Stimulated activated CD8-positive, alpha-beta memory T cell treated with anti-CD3 and anti-CD28 coated beads, Interleukin-15, amount 100 ng/mL, for 48 hours (primary cell): ENCODE data around the gene FAM222B.
"Not testable (repeated sequence)": the region's sequence is repeated elsewhere in the genome, so short reads cannot be mapped to it uniquely, and the experiment has no call there.

Experiments used
- DNase-seq, 2 donors: peaks; one replicate each; pipeline ENCODE4 v3.0.0-alpha.2; 2020; ENCODE audit warnings: low read depth in 2 of 2

Gene FAM222B

DNA sequence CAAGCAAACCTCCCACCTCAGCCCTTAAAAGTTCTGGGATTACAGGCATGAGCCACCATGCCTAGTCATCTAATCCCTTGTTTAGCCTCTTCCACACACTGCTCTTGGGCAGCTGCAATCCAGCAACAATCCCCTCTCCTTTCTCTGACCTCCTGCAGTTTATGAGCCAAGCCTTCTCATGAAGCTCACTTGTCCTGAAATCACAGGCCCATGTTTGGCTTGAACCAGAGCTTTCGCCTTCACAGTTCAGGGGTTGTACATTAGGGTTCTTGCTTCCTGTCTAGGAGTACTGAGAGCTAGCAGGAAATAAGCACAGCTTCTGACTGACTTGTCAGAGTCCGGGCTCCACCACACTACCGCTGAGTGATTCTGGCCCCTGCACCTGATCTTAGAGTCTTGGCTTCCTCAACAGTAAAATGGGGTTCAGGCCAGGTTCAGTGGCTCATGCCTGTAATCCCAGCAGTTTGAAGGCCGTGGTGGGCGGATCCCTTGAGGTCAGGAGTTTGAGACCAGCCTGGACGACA, 28.5 kb upstream of the FAM222B start:
- DNase-seq = no peak

GRCh38 chr17:28867276-28867675, 24.7 kb upstream of the FAM222B start:
- no peak for DNase-seq

DNA sequence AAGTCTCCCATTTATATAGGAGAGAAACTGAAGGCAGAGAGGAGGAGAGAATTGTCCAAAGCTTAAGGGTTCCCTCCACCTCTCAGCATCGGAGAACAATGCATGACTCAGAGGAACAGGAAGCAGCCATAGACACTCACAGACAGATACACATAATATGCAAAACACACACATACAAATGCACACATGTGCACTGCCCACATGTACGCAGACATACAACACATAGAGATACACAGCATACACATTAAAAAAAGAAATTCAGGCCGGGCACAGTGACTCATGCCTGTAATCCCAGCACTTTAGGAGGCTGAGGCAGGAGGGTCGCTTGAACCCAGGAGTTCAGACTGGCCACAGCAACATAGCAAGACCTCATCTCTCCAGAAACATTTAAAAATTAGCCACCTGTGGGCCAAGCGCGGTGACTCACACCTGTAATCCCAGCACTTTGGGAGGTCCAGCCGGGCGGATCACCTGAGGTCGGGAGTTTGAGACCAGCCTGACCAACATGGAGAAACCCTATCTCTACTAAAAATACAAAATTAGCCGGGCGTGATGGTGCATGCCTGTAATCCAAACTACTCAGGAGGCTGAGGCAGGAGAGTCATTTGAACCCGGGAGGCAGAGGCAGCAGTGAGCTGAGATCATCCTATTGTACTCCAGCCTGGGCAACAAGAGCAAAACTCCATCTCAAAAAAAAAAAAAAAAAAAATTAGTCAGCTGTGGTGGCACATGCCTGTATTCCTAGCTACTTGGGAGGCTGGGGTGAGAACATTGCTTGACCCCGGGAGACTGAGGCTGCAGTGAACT, 23.6 kb upstream of the FAM222B start:
- no peak for DNase-seq

- DNase-seq = no peak
These were observed 22.6 kb upstream of the FAM222B start for GRCh38 chr17:28864991-28865849.

GRCh38 chr17:28863953-28864352, 21.4 kb upstream of the FAM222B start:
- DNase-seq = no peak

DNA sequence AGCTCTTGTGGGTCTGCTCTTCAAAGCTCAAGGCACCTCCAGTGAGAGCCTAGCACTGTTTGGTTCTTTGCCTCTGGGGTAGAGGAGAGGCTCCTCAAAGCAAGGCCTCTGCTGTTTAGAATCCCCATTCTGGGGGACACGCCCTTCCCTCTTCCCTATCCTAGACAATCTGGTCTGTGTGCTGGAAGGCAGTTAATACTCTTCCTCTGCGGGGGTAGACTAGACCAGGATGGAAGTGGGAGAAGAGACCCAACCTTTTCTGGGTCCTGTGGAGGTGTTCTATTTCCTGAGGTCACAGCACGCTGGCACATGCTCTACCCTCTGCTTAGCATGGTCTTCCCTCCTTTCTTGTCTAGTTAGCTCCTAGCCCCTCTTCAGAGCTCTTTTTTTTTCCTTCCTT, 20.0 kb upstream of the FAM222B start:
- no peak for DNase-seq

GRCh38 chr17:28861393-28862203, 19.0 kb upstream of the FAM222B start:
- DNase-seq = no peak

DNA sequence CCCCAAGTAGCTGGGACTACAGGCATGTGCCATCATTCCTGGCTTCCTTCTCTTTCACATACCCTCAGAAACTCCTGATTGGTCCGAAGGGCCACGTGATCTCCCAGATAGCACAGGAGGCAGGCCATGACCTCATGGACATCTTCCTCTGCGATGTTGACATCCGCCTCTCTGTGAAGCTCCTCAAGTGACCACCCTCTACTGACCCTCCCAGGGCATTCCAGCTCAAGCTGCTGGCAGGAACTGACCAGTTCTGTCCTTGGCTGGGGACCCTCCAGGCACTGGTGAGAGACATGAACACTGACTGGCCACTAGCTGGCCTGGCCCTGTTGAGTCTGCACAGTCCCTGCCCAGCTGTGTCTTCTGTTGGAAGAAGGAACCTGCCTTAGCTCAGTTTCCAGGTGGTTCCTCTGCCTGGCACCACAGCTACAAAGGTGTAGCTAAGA, 17.8 kb upstream of the FAM222B start:
- no peak for DNase-seq

GRCh38 chr17:28858801-28859355, 16.3 kb upstream of the FAM222B start:
- DNase-seq = no peak

- DNase-seq = no peak
These were observed 15.6 kb upstream of the FAM222B start for GRCh38 chr17:28857905-28858800.

DNA sequence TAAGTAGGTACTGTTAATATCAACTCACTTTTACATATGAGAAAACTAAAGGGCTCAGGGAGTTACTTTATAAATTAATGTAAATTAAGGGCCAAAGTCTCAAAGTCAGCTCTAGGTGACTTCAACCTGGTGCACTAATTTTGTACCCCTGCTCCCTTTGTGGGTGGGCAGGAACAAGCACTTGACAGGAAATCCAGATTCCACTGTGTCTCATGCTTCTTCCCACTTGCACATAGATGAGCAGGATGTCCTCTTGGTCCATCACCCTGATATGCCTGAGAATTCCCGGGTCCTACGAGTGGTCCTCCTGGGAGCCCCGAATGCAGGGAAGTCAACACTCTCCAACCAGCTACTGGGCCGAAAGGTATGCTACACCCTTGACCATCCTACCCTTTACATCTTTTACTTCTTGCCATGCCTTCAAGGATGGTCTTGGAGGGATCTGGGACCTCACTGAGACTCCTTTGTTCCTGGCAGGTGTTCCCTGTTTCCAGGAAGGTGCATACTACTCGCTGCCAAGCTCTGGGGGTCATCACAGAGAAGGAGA, 13.5 kb upstream of the FAM222B start:
- DNase-seq = no peak

DNA sequence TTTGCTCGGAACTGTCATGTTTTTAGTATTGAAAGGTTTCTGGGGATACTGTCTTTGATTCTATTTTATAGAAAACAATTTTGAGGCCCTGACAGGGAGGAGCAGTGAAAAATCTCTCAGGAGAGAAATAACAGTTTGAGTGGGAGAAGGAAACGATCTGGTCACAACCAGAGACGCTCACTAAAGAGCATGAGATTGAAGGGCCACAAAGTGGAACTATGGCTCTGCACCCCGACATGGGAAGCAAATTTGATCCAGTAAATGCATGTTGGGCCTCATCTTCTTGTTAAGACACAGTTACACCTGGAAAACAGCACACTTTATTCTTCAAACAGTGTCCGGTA, 12.7 kb upstream of the FAM222B start:
- no peak for DNase-seq

GRCh38 chr17:28854457-28855335, 12.1 kb upstream of the FAM222B start, which contains the start of gene ERAL1:
Gene ERAL1, plus strand, starts transcription at chr17:28855016. Its CDS starts 19 bp downstream, at chr17:28855035.
- peak; percentile 75 to 79 for DNase-seq

GRCh38 chr17:28853295-28853694, 10.7 kb upstream of the FAM222B start:
- no peak for DNase-seq

GRCh38 chr17:28849281-28849680, 6.7 kb upstream of the FAM222B start:
- no peak for DNase-seq

DNA sequence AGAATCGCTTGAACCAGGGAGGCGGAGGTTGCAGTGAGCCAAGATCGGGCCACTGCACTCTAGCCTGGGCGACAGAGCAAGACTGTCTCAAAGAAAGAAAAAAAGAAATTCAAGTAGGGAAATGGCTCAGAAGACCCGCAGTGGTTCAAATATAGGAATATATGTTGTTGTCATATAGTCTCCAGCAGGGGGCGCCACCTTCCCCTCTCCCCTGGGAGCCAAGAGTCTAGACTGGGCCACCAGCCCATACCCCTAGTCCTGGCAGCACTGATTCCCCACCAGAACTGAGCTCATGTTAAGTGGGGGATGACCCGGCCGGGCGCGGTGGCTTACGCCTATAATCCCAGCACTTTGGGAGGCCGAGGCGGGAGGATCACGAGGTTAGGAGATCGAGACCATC, 6.1 kb upstream of the FAM222B start:
- DNase-seq = peak; percentile 32 to 41

- DNase-seq = not testable (repeated sequence)
These were observed 4.1 kb upstream of the FAM222B start for GRCh38 chr17:28846699-28847098.

GRCh38 chr17:28846231-28846630, 3.6 kb upstream of the FAM222B start:
- no peak for DNase-seq

GRCh38 chr17:28843816-28844148, 1.2 kb upstream of the FAM222B start:
- no peak for DNase-seq
